Calu3 (cell line): Measurements from ENCODE around the gene SEPTIN5. TPM values are rescaled to one million over a fixed set of nuclear protein-coding genes. Genes with fewer than 3 reads are reported as not detected.

Source experiments
- BruUV-seq: library from RNA; stranded (reverse); fragments of 400-500 nt; replicated peaks from 2 replicates; lab custom pipeline; 2021; lab: Mats Ljungman, UMichigan
- CTCF ChIA-PET: fragments of 300-600 bp; sonication (Branson Sonifier 250); formaldehyde crosslinking; loops from one replicate; lab custom pipeline; 2022; ENCODE audit warnings: antibody characterized with exemption; lab: Charles Lee
- DNase-seq: peaks from one replicate; pipeline ENCODE4 v3.0.0; 2022
- H3K27ac Mint-ChIP-seq: one replicate; pipeline ENCODE4 v1.8.0; 2022; ENCODE audit warnings: mixed read lengths; ENCODE audit not compliant: unreplicated experiment
- H3K27me3 Mint-ChIP-seq: one replicate; pipeline ENCODE4 v1.8.0; 2022; ENCODE audit warnings: mixed read lengths; ENCODE audit not compliant: unreplicated experiment
- H3K36me3 Mint-ChIP-seq: one replicate; pipeline ENCODE4 v1.8.0; 2022; ENCODE audit warnings: mild to moderate bottlenecking, moderate library complexity, mixed read lengths; ENCODE audit not compliant: insufficient read depth, unreplicated experiment
- H3K4me1 Mint-ChIP-seq: one replicate; pipeline ENCODE4 v1.8.0; 2022; ENCODE audit warnings: mild to moderate bottlenecking, low read depth, mixed read lengths; ENCODE audit not compliant: unreplicated experiment
- H3K4me3 Mint-ChIP-seq: one replicate; pipeline ENCODE4 v1.8.0; 2022; ENCODE audit warnings: mild to moderate bottlenecking, low read depth, moderate library complexity, mixed read lengths; ENCODE audit not compliant: unreplicated experiment
- H3K9me3 Mint-ChIP-seq: one replicate; pipeline ENCODE4 v1.8.0; 2022; ENCODE audit warnings: low read depth, mixed read lengths; ENCODE audit not compliant: unreplicated experiment
- CTCF ChIP-seq: fragments of 200-600 bp; IDR thresholded peaks from one replicate; pipeline ENCODE4 v1.8.0; 2022; ENCODE audit warnings: antibody characterized with exemption; ENCODE audit not compliant: unreplicated experiment
- intact Hi-C: fragments of 100-400 bp; cut with micrococcal nuclease; formaldehyde crosslinking; loops from one replicate; pipeline ENCODE4 v1.10.0; 2022; ENCODE audit not compliant: unreplicated experiment
- total RNA-seq: library from RNA; stranded (reverse); gene quantifications from 2 replicates; pipeline ENCODE4 v1.2.3, GENCODE V29; 2022

The SEPTIN5 gene
- total RNA-seq, 1 experiment from 2014 or later: 3.3 TPM

- H3K36me3 Mint-ChIP-seq: no peaks in the 10 kb centered on the region
- no peaks in the 10 kb centered on the region for H3K4me1 Mint-ChIP-seq
- no peaks in the 10 kb centered on the region for H3K9me3 Mint-ChIP-seq
- no TSS peak for BruUV-seq
- CTCF ChIA-PET: interaction anchor here (0.7 kb wide), 1 partner anchor 172 kb away, joined by 6 read pairs; no protein-coding TSS in a partner anchor
- H3K27me3 Mint-ChIP-seq: peaks cover 50% of the 10 kb centered on the region
- no peak overlapping the region for H3K4me3 Mint-ChIP-seq
- no peak for TF ChIP-seq CTCF
- H3K27ac Mint-ChIP-seq: no peak overlapping the region
- DNase-seq: no peak
- intact Hi-C loops: no loop called here
Measured at GRCh38 chr22:19737846-19738663, 23.8 kb downstream of the SEPTIN5 start.

GRCh38 chr22:19738664-19739447 is 24.6 kb downstream of the SEPTIN5 start:
- H3K27me3 Mint-ChIP-seq: peaks cover 43% of the 10 kb centered on the region
- H3K9me3 Mint-ChIP-seq: no peaks in the 10 kb centered on the region
- no peak overlapping the region for H3K4me3 Mint-ChIP-seq
- no peak for TF ChIP-seq CTCF
- CTCF ChIA-PET: no interaction called here
- H3K36me3 Mint-ChIP-seq: no peaks in the 10 kb centered on the region
- H3K27ac Mint-ChIP-seq: no peak overlapping the region
- intact Hi-C loops: no loop called here
- no peaks in the 10 kb centered on the region for H3K4me1 Mint-ChIP-seq
- BruUV-seq: no TSS peak
- DNase-seq: no peak

GRCh38 chr22:19739448-19739895 is 25.2 kb downstream of the SEPTIN5 start:
- Mint-ChIP-seq H3K4me1 (no peaks in the 10 kb centered on the region), H3K36me3 (no peaks in the 10 kb centered on the region), H3K27me3 (peaks cover 40% of the 10 kb centered on the region), H3K9me3 (no peaks in the 10 kb centered on the region), H3K4me3 (no peak overlapping the region), H3K27ac (no peak overlapping the region)
- no peak for DNase-seq
- intact Hi-C loops: no loop called here
- no peak for TF ChIP-seq CTCF
- CTCF ChIA-PET: no interaction called here
- BruUV-seq: no TSS peak

- CTCF ChIA-PET: no interaction called here
- no peak for TF ChIP-seq CTCF
- Mint-ChIP-seq H3K36me3 (no peaks in the 10 kb centered on the region), H3K27me3 (peaks cover 35% of the 10 kb centered on the region), H3K4me3 (no peak overlapping the region), H3K9me3 (no peaks in the 10 kb centered on the region), H3K27ac (no peak overlapping the region), H3K4me1 (no peaks in the 10 kb centered on the region)
- no peak for DNase-seq
- intact Hi-C loops: no loop called here
- BruUV-seq: no TSS peak
Measured at GRCh38 chr22:19739911-19740449, 25.7 kb downstream of the SEPTIN5 start.
